Activated CD4-positive, alpha-beta T cell treated with anti-CD3 and anti-CD28 coated beads, Interleukin-2, amount 50 U/mL, for 48 hours (primary cell): ENCODE measurements around the gene PDRG1.
"Not testable (repeated sequence)": the region's sequence is repeated elsewhere in the genome, so short reads cannot be mapped to it uniquely, and the experiment has no call there.

ENCODE experiments used
- DNase-seq, 2 experiments: peaks; one replicate each; pipeline ENCODE4 v3.0.0-alpha.2; 2020

Gene PDRG1

DNA sequence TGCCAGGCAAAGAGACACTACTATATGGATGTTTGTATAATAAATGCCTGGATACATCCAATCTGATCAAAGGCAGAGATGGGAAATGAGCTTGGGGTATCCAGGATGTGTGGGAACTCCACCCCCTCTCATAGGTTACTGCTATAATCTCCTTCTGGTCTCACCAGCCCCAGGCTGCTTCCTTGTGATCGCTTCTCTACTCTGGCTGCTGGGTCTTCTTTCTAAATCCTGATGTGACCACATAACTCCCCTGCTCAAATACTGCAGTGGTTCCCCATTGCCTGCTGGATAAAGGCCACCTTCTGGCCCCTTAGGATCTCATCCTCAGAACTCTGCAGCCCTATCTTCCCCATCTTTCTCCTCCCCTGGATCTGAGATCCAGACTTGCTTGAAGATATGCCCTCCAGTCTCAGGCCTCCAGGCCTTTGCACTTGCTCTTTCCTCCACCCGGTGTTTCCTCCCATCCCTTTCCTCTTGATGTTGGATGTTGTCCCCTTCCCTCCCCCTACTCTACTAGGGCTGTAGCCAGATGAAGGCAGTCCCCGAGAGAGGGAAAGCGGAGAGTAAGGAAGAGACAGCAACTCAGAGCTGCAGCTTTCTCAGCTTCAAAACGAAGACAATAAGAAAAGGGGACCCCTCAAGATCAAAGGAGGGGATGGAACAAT is 15.3 kb upstream of the PDRG1 start:
- DNase-seq, result no peak

DNA sequence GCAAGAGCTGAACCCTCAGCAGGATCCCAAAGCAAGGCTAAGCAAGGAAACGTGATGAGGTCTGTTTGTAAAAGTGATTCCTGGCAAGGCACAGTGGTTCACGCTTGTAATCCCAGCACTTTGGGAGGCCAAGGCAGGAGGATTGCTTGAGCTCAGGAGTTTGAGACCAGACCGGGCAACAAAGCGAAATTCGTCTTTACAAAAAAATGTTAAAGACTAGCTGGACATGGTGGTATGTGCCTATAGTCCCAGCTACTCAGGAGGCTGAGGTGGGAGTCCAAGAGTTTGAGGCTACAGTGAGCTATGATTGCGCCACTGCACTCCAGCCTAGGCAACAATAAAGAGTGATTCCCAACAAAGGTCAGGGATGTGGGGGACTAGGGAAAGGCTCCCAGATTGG is 12.0 kb upstream of the PDRG1 start:
- no peak for DNase-seq

DNA sequence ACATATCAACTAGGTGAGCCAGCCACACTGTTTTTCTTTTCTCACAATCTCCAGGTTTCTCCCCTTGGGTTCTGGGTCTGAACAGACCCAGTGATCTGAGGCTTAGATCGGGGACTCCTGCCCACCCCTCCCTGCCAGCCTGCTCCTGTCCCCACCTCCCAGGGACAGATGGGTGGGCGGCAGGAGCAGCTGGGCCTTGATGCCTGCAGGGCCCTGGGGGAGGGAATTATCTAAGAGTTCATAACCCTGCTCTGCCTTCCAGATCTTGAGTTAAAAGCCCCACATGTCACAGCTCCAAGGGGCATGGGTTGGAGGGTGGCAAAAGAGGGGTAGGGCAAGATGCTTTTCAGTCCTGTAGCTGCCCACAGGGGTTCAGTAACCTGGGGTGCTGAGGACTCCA is 10.9 kb upstream of the PDRG1 start:
- no peak for DNase-seq

DNA sequence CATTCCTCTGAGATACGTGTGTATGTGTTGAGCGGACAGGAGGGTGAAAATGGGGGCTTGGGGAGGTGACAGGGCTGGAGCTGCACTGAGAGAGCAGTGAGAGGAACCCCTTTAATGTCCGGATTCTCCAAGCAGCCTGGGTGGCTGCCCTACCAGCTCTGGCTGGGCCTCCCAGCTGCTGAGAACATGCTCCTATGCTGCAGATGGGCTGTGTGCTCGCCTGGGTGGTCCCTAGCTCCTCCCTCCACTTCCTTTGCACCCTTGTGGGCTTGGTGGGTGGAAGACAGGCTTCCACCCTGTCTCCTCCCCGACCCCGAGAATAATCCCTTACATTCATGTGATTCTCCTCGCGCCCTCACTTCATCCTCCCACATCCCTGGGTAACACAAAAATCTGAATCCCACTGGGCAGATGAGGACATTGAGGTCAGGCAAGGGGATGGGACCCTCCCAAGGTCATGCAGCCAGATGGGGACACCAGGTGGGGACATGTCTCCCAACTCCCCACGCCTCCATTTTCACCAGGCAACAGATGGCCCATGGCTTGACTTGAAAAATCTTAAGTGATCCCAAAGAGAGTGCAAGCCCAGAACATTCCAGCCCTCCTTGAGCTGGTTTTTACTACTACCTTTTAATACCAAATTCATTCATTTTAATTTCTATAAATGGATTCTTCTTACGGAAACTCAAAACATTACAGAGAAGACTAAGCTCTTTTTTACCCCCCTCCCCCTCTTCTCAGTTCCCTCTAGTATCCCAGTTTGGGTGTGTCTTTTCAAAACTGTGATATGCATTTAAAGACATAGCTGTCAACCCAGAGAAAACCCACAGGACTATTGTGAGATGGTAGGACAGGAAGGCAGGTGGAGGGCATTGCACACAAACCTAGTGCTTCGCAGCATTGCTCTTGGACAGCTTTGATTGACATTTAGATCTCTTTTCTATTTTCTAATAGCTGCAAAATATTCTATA is 5.0 kb upstream of the PDRG1 start:
- no peak for DNase-seq

DNA sequence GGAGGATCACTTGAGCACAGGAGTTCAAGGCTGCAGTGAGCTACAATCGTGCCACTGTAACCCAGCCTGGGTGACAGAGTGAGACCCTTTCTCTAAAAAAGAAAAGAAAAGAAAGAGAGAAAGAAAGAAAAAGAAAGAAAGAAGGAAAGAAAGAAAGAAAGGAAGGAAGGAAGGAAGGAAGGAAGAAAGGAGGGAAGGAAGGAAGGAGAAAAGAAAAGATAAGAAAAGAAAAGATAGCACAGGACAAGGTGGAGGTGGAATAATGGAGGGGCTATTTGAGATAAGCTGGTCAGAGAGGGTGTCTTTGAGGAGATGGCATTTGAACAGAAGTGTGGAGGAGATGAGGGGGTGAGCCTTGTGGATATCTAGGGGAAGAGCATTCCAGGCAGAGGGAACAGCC is 2.7 kb upstream of the PDRG1 start:
- DNase-seq, result no peak

DNA sequence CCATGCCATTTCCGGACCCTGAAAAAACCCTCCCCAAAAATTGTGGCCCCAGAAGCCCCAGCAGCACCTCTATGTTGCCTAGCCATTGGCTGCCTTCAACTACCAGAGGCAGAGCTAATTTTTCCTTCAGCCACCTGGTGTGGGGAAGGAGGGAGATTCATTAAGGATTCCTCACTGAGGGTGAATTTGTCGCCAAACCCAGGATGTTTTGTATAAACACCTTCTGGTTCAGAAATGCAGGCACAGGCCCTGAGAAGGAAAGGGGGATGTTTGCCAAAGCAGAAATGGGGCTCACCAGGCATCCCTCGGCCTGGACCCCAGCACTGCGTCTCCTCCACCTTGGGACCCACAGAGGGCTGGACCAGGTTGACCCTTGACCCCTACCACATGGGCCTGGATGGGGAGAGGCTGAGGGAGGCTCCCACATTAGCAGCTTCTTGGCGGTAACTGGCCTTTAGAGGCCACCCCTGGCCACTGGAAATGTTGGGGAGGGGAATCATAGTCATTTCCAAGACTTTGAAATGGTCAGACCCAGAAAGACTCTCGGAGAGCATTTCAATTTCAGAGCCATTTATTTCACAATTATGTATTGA is 1.8 kb upstream of the PDRG1 start:
- DNase-seq, result no peak

DNA sequence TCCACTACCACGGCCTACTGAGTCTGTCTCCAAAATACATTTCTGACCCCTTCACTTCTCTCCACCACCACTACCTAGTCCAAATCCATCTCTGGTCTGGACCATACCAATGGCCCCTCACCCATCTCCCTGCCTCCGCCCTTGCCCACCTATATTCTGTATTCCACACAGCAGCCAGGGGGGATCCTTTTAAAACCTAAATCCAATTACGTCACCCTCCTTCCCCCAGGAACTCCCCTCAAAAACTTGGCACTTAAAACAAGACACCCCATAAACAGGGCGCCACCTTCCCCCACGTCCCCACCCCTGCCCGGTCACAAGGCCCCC is 680 bp downstream of the PDRG1 start:
- DNase-seq, result peak in 1 of 2 experiments; percentile 2

DNA sequence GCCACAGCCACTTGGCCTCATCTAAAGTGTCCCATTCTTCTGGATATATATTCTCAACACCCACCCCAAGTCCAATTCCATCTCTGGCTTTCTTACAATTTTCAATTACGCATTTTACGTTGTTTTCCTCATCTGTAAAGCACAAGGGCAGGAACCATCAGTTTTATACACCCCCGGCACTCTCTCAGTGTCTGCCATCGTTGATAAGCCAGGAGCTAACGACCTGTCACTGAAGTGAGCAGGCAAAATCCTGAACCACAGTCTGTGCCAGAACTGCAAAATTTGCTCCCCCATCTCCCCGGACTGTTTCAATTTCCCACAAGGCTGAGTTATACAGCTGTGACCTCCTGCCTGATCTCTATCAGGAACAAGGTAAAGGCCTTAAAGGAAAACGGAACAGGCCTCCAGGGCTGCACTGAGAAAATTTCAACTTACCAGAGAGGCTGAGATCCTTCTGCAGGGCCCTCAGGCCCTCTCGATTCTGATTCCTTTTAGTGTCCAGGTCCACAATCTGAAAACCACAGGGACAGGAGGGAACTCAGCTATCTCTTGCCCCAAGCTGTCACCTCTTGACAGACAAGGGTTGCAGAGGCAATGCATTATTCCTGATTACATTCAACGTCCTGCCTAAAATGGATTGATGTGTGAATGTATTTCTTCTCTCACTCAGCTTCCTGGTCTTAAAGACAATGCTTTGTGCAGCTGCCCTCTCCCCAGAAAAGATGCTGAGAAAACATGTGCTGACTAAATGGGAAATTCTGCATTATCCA is 1.8 kb downstream of the PDRG1 start:
- DNase-seq, result no peak

DNA sequence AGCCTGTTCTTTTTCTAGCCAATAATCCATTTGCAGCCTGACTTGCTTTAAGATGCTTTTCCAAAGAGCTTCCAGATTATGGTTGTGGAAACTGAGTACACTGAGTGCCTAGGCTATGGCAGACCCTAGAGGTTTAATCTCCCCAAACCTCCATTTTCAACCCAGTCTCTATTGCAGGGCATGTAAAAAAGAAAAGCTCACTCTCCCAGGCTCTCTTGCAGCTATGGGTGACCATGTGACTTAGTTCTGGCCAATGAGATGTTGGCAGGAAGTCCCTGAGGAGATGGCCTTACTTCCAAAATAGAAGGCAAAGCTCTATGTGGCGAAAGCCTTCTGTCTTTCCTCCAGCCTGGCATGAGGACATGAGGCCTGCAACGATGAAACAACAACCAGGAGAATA is 3.8 kb downstream of the PDRG1 start:
- DNase-seq, result no peak

DNA sequence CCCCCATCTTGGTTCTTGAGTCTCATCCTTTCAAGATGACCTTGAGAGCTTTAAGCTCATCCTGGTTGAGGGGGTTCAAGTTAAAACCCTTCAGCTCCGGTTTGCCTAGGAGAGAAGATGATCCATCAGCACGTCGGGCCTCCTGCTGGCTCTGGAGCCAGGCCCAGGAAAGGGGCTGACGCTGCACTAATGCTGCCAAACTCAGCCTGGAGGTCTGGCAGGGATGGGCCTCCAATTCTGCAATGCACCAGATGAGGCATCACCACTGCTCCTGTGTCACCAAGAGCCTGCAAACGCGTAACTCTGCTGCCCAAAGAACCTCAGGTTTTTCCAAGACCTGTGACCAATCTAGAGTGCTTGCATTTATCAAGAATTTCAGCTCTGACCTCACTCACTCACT is 6.1 kb downstream of the PDRG1 start:
- DNase-seq, result no peak

DNA sequence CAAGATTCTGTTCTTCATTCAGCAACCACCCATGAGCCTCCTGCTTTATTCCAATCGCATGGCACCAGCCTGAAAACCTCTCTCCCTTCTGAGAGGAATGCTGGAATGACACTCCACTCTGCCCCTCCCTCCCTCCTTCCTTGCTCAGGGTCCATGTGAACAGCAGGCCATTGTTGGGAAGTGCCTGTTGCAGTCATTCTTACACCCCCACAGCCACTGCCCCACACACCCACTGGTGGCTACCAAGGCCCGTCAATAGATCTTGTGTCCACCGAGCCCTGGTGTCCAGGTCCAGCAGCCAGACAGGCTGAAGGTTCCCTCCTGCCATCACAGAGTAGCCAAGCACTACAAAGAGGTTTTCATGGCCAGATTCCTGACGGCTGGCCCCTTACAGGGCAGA is 6.5 kb downstream of the PDRG1 start:
- DNase-seq, result no peak

DNA sequence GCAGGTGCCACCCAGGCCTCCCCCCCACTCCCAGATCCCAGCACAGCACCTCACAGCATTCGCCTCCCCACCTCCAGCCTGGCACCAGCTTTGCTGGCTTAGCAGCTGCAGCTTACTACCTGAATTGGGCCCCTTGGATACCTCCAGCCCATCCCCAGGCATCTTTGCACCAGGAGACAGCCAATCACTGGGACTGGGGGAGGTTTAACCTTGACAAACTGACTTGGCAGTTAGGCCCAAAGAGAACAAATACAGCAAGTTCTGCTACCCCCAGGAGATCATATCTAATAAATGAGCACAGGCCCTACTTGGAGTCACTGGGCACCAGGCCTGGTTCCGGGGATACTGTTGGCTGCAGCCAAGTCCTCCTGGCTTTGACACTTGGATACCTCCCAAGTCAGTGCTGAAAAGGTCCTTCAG is 8.8 kb downstream of the PDRG1 start:
- DNase-seq, result no peak

DNA sequence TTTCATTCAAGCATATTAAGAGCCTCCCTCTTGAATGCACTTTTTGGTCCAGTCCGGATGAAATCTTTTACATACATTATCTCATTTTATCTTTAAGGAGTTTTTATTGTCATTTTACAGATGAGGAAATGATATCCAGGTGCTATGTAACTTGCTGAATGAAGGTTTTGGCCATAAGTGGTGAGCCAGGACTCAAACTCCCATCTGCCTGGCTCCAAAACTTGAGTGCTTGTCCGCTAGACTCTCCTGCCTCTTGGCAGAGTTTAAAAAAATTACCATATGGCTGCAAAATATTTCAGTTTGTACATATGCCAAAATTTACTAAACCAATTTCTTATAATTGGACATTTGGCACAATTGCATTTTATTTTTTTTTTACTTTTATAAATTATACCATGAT is 12.2 kb downstream of the PDRG1 start:
- no peak for DNase-seq

DNA sequence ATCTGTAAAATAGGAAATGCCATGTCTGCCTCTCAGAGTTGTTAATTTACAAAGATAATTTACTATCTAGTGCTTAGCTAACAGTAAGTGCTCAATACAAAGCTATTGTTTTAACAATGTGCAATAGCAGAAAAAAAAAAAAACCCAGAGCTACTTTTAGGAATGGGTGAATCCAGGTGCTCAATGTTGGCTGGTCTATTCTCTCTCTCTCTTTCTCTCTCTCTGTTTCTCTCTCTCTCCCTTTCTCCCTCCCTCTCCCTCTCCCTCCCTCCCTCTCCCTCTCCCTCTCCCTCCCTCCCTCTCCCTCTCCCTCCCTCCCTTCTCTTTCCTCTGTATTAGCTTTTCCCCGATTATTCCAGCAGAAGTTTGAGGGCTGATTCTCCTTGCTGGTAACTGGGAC is 14.0 kb downstream of the PDRG1 start:
- DNase-seq, result no peak

DNA sequence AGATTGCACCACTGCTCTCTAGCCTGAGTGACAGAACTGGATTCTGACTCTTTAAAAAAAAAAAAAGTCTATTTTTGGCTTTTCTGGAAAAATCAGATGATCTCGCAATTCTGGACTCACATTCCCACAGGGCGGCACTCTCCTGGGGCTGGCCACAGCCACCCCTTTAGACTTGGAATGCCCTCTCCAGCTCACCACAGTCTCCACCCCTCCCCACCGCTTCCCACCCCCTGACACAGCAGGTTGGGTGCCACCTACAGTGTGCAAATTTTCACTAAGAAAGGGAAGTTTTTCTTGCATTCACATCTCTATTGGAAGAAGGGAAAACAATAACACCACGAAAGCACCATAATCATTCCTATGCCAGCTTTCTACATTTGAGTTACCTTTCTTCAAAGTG is 15.4 kb downstream of the PDRG1 start:
- no peak for DNase-seq

DNA sequence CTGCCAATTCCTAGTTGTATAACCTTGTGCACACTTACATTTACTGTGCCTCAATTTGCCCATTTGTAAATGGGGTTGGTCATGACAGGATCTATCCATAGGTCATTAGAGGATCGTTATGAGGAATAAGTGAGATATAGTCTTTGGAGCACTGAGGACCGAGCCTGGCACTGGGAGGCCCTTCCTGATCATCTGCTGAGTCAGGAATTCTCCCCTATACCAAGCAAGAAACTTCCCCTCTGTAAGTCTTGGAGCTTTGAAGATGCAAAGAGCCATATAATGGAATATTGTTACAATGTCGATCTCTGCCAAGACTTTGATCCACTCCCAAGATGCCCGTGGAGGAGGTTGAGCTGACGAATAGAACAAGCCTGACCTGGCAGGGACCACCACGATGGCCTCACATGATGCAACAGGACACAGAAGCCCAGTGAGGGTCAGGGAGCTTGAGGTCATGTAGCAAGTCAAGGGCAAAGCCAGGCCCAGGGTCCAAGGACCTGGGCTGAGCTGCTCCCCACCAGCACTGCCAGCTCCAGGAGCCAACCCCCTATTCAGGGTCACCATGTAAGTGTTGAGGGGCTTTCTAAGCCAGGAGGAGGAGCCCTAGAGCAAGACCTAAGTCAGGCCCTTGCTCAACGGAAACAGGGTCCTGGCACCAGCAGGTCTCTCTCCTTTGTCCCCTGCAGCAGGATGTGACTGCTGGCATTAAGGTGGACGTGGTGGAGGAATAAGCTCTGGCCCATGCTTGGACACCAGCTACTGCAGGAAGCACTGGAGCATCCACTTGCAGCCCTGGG is 16.7 kb downstream of the PDRG1 start:
- no peak for DNase-seq

DNA sequence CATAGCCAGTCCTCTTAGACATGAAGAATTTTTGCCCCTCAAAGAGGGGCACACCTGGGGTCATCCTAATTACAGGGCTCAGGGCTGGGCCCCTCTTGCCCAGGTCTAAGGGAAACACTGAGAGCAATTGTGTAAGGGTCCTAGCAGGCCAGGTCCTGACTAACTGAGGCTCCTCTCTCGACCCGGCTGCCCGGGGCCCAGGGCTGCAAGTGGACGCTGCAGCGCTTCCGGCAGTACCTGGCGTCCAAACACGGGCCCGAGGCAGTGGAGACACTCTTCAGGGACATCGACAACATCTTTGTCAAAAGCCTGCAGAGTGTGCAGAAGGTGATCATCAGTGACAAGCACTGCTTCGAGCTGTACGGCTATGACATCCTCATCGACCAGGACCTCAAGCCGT is 17.4 kb downstream of the PDRG1 start:
- no peak for DNase-seq

DNA sequence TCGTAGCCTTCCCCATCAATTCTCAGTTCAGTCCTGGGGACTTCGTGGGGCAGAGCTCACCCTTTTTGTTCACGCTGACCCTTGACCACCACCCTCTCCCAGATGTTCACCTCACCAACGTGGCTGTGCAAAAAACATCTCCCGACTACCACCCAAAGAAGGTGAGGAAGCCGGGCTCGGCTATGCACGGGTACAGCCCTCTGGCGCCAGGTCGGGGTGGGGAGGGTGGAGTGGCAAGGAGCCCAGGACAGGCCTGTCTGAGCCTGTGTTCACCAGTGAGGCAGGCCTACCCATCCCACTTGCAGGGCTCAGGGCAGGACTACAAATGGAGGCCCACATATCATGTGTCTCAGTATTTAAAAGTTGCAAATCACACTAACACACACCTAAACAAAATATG is 18.1 kb downstream of the PDRG1 start:
- DNase-seq, result no peak

DNA sequence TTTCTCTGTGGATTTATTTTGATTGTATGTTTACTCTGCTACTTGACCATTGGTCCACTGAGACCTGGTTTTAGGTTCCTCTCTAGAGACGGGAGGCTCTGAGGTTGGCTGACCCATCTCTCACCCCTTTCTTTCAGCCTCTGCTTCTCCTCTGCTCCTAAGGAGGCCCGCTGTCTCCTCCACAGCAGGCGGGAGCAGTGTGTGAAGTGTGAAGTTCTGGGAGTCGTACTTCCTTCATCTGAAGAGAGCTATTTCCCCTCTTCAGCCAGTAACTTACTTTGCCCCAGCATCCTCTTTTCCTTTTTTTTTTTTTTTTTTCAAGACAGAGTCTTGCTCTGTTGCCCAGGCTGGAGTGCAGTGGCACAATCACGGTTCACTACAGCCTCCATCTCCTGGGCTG is 21.1 kb downstream of the PDRG1 start:
- no peak for DNase-seq

DNA sequence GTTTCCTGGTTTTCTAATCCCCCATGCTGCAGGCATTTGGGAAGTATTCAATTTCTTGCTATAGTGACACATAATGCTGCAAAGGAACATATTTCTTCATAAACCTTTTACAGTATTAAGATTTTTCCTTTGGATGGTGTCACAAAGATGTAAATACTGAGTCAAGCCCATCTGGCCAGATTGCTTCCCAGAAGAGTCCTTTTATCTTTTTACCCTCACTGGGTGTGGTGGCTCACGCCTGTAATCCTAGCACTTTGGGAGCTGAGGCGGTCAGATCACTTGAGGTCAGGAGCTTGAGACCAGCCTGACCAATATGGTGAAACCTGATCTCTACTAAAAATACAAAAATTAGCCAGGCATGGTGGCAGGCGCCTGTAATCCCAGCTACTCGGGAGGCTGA is 22.2 kb downstream of the PDRG1 start:
- DNase-seq, result not testable (repeated sequence)

DNA sequence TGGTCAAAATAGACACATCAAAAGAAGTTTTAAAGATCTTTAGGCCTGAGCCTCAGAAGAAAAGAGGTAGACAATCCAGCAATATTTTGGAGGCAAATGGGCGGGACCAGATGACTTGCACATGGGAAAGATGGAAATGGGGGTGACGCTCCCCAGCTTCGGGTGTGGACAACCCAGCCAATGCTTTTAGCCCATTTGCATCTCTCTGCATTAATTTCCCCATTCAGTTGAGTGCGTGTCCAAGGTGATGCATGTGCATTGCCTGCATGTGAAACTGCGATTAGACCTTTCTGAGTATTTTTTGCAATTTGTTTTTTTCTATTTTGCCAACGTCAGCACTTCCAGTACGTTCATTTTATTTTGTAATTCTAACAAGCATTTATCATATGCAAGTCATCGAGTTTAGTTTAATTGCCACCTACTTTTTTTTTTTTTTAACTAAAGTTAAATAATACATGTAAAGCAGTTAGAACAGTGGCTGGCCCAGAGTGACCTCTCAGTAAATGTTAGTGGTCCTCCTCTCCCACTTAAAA is 24.2 kb downstream of the PDRG1 start:
- no peak for DNase-seq

DNA sequence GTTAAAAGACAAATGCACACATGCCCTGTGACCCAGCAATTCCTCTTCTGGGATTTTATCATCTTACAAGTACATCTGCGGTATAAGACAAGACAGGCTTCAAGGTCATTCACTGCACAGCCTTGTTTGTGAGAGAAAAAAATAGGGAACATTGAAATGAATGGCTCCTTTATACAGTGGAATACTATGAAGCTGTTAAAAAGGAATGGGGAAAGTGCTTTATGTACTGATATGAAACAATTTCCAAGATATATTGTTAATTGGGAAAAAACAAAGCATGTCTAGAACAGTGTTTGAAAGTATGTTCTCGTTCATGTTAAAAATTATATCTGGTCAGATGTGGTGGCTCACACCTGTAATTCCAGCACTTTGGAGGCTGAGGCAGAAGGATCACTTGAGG is 25.4 kb downstream of the PDRG1 start:
- DNase-seq, result no peak
